ENCODE results near the gene CEP135. TPM values are rescaled to one million over a fixed set of nuclear protein-coding genes. Genes with fewer than 3 reads are reported as not detected.

The CEP135 gene
- total and polyA plus RNA-seq, 2 donors (not counting 1 experiment from before 2014, with no cell fraction given): 4.6 to 5.9 TPM

DNA sequence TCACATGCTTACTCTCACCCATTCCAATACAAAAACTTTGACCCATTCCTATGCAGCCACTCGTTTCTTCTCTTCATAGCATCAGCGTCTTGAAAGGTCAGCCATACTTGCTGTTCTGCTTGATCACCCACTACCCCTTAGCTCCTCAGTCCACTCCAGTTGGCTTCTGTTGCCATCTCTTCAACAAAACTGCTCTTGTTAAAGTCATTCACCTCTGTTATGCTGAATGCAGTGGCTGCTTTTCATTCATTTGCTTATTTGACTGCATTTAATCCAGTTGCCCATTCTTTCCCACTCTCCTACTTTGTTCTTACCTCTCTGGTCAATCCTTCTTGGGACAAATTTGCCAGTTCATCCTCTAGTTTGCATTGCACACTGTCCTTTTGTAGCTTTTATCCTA is 24.9 kb downstream of the CEP135 start:
- TF ChIP-seq, protein P1, sequence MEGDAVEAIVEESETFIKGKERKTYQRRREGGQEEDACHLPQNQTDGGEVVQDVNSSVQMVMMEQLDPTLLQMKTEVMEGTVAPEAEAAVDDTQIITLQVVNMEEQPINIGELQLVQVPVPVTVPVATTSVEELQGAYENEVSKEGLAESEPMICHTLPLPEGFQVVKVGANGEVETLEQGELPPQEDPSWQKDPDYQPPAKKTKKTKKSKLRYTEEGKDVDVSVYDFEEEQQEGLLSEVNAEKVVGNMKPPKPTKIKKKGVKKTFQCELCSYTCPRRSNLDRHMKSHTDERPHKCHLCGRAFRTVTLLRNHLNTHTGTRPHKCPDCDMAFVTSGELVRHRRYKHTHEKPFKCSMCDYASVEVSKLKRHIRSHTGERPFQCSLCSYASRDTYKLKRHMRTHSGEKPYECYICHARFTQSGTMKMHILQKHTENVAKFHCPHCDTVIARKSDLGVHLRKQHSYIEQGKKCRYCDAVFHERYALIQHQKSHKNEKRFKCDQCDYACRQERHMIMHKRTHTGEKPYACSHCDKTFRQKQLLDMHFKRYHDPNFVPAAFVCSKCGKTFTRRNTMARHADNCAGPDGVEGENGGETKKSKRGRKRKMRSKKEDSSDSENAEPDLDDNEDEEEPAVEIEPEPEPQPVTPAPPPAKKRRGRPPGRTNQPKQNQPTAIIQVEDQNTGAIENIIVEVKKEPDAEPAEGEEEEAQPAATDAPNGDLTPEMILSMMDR (conservative IDR thresholded peaks at IDR 0.05 in 1 of 2, IDR thresholded peaks at IDR 0.05 in 1 of 2; ENCODE audit: low read depth in 1 of 2, low read length in 2 of 2): no peak
- TF ChIP-seq EZH2 (IDR thresholded peaks at IDR 0.05; ENCODE audit: low read length, missing control alignments): no peak
- no peak for DNase-seq (ENCODE audit: low read depth in 2 of 2)
- Histone ChIP-seq H3K4me1 (ENCODE audit: control insufficient read depth, extremely low read depth, insufficient read depth, low read length) (no peaks in the 10 kb centered on the region), H2AFZ (ENCODE audit: low read length) (no peak overlapping the region), H4K20me1 (ENCODE audit: control insufficient read depth, extremely low read depth, insufficient read depth, low read length) (no peaks in the 10 kb centered on the region), H3K9ac (ENCODE audit: insufficient read depth, low read length) (no peak overlapping the region), H3K27me3 (ENCODE audit: control insufficient read depth, insufficient read depth, low read length) (no peaks in the 10 kb centered on the region), H3K9me3 (ENCODE audit: control insufficient read depth, insufficient read depth, low read depth, low read length) (no peaks in the 10 kb centered on the region), H3K4me3 (replicated peaks in 1 of 4; ENCODE audit: control extremely low read depth in 1 of 4, insufficient read depth in 1 of 4, low read depth in 3 of 4, low read length in 4 of 4) (no peak overlapping the region), H3K79me2 (ENCODE audit: control insufficient read depth, insufficient read depth, low read length) (no peaks in the 10 kb centered on the region), H3K4me2 (ENCODE audit: extremely low read depth, insufficient read depth, low read length) (no peak overlapping the region), H3K36me3 (ENCODE audit: control insufficient read depth, insufficient read depth, low read length) (no peaks in the 10 kb centered on the region), H3K27ac (ENCODE audit: insufficient read depth, low read length) (no peak overlapping the region)

DNA sequence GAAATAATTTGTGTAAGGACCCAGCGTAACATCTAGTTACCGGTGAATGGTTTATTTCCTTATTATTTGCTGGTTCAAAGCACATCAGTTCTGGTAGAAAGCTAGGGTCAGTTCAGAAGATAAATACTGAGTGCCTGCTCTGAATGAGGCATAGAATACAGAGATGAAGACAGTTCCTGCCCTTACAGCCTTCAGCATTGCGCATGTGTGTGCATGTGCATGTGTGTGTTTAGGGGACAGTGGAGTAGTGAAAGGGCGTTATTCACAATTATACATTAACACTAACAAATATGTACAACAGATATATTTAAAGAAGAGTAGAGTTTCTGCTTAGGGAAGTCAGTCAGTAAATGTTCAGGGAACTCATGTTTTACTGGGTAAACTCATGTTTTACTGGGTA is 29.1 kb downstream of the CEP135 start:
- Histone ChIP-seq H3K27ac (ENCODE audit: insufficient read depth, low read length) (no peak overlapping the region), H4K20me1 (ENCODE audit: control insufficient read depth, extremely low read depth, insufficient read depth, low read length) (no peaks in the 10 kb centered on the region), H3K36me3 (ENCODE audit: control insufficient read depth, insufficient read depth, low read length) (no peaks in the 10 kb centered on the region), H3K9ac (ENCODE audit: insufficient read depth, low read length) (no peak overlapping the region), H3K4me2 (ENCODE audit: extremely low read depth, insufficient read depth, low read length) (no peak overlapping the region), H2AFZ (ENCODE audit: low read length) (no peak overlapping the region), H3K4me3 (replicated peaks in 1 of 4; ENCODE audit: control extremely low read depth in 1 of 4, insufficient read depth in 1 of 4, low read depth in 3 of 4, low read length in 4 of 4) (no peak overlapping the region), H3K9me3 (ENCODE audit: control insufficient read depth, insufficient read depth, low read depth, low read length) (no peaks in the 10 kb centered on the region), H3K27me3 (ENCODE audit: control insufficient read depth, insufficient read depth, low read length) (no peaks in the 10 kb centered on the region), H3K79me2 (ENCODE audit: control insufficient read depth, insufficient read depth, low read length) (no peaks in the 10 kb centered on the region), H3K4me1 (ENCODE audit: control insufficient read depth, extremely low read depth, insufficient read depth, low read length) (no peaks in the 10 kb centered on the region)
- DNase-seq (ENCODE audit: low read depth in 2 of 2): no peak
- TF ChIP-seq EZH2 (IDR thresholded peaks at IDR 0.05; ENCODE audit: low read length, missing control alignments): no peak
- TF ChIP-seq, protein P1 (conservative IDR thresholded peaks at IDR 0.05 in 1 of 2, IDR thresholded peaks at IDR 0.05 in 1 of 2; ENCODE audit: low read depth in 1 of 2, low read length in 2 of 2): no peak

DNA sequence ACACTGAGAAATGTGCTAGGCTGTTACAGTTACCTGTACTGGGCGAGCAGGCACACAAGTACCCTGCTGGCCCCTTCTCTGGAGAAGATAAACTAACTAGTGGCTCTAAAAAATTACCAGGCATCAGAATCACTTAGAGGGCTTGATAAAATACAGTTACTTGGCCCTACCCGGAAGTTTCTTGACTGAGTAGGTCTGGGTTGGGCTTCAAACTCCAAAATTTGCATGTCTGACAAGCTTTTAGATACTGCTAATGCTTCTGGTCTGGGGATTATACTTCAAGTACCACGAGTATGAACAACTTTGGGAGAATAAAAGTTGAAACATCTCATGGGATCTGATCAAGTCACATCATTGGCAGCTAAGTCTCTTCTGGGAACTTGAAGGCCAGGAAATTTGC is 30.8 kb downstream of the CEP135 start:
- no peak for DNase-seq (ENCODE audit: low read depth in 2 of 2)
- TF ChIP-seq, protein P1 (conservative IDR thresholded peaks at IDR 0.05 in 1 of 2, IDR thresholded peaks at IDR 0.05 in 1 of 2; ENCODE audit: low read depth in 1 of 2, low read length in 2 of 2): no peak
- no peak for TF ChIP-seq EZH2 (IDR thresholded peaks at IDR 0.05; ENCODE audit: low read length, missing control alignments)
- Histone ChIP-seq H3K4me2 (ENCODE audit: extremely low read depth, insufficient read depth, low read length) (no peak overlapping the region), H3K79me2 (ENCODE audit: control insufficient read depth, insufficient read depth, low read length) (no peaks in the 10 kb centered on the region), H3K27me3 (ENCODE audit: control insufficient read depth, insufficient read depth, low read length) (no peaks in the 10 kb centered on the region), H3K4me1 (ENCODE audit: control insufficient read depth, extremely low read depth, insufficient read depth, low read length) (no peaks in the 10 kb centered on the region), H4K20me1 (ENCODE audit: control insufficient read depth, extremely low read depth, insufficient read depth, low read length) (no peaks in the 10 kb centered on the region), H3K9me3 (ENCODE audit: control insufficient read depth, insufficient read depth, low read depth, low read length) (no peaks in the 10 kb centered on the region), H3K9ac (ENCODE audit: insufficient read depth, low read length) (no peak overlapping the region), H2AFZ (ENCODE audit: low read length) (no peak overlapping the region), H3K4me3 (replicated peaks in 1 of 4; ENCODE audit: control extremely low read depth in 1 of 4, insufficient read depth in 1 of 4, low read depth in 3 of 4, low read length in 4 of 4) (no peak overlapping the region), H3K27ac (ENCODE audit: insufficient read depth, low read length) (no peak overlapping the region), H3K36me3 (ENCODE audit: control insufficient read depth, insufficient read depth, low read length) (no peaks in the 10 kb centered on the region)

Measured in fibroblast of lung (primary cell).